Neuron (in vitro differentiated cells): ENCODE measurements around the gene OR11A1.

Source experiments
- H2AFZ ChIP-seq: one replicate; pipeline ENCODE4 v1.6.1; 2013; ENCODE audit warnings: low read depth, mild to moderate bottlenecking, inconsistent platforms, low read length, moderate library complexity
- H3K27me3 ChIP-seq: one replicate; pipeline ENCODE4 v1.6.1; 2013; ENCODE audit warnings: low read length; ENCODE audit not compliant: insufficient read depth
- H3K36me3 ChIP-seq: one replicate; pipeline ENCODE4 v1.6.1; 2013; ENCODE audit warnings: low read length; ENCODE audit not compliant: insufficient read depth
- H3K4me1 ChIP-seq: one replicate; pipeline ENCODE4 v1.6.1; 2013; ENCODE audit warnings: low read length; ENCODE audit not compliant: insufficient read depth
- H3K4me3 ChIP-seq: 2 replicates; pipeline ENCODE4 v1.5.1; 2013; ENCODE audit warnings: mild to moderate bottlenecking, low read length, moderate library complexity
- H3K9me3 ChIP-seq: one replicate; pipeline ENCODE4 v1.6.1; 2013; ENCODE audit warnings: low read length

OR11A1 gene

GRCh38 chr6:29456971-29457370 lies at the start of gene OR11A1, which contains the start of gene OR2H1:
Gene OR11A1 (minus strand): TSS chr6:29457071. CDS start chr6:29427641, 29,430 bp downstream.
Gene OR2H1 (plus strand): TSS chr6:29457155. CDS start chr6:29461770, 4,615 bp downstream.
- H2AFZ ChIP-seq, result no peak within 1 kb of the TSS
- H3K27me3 ChIP-seq, result peaks cover 6% of the 10 kb centered on the region
- no peaks in the 10 kb centered on the region for H3K36me3 ChIP-seq
- no peaks in the 10 kb centered on the region for H3K9me3 ChIP-seq
- no peak within 1 kb of the TSS for H3K4me3 ChIP-seq
- H3K4me1 ChIP-seq, result no peaks in the 10 kb centered on the region

- H3K36me3 ChIP-seq, result no peaks in the 10 kb centered on the region
- no peak overlapping the region for H3K4me3 ChIP-seq
- H2AFZ ChIP-seq, result no peak overlapping the region
- peaks cover 3% of the 10 kb centered on the region for H3K27me3 ChIP-seq
- no peaks in the 10 kb centered on the region for H3K9me3 ChIP-seq
- peaks cover 14% of the 10 kb centered on the region for H3K4me1 ChIP-seq
These were observed 49.7 kb upstream of the OR11A1 start for GRCh38 chr6:29506446-29507067.

- no peaks in the 10 kb centered on the region for H3K36me3 ChIP-seq
- H3K27me3 ChIP-seq, result peaks cover 3% of the 10 kb centered on the region
- no peak overlapping the region for H2AFZ ChIP-seq
- H3K4me3 ChIP-seq, result no peak overlapping the region
- no peaks in the 10 kb centered on the region for H3K9me3 ChIP-seq
- H3K4me1 ChIP-seq, result peaks cover 14% of the 10 kb centered on the region
These were observed 48.9 kb upstream of the OR11A1 start for GRCh38 chr6:29505808-29506207.

GRCh38 chr6:29504961-29505360 lies 48.1 kb upstream of the OR11A1 start:
- Histone ChIP-seq H3K9me3 (no peaks in the 10 kb centered on the region), H3K4me1 (peaks cover 5% of the 10 kb centered on the region), H3K27me3 (peaks cover 7% of the 10 kb centered on the region), H3K36me3 (no peaks in the 10 kb centered on the region), H2AFZ (no peak overlapping the region), H3K4me3 (no peak overlapping the region)

GRCh38 chr6:29502597-29502996 lies 45.7 kb upstream of the OR11A1 start:
- H3K4me3 ChIP-seq, result no peak overlapping the region
- H2AFZ ChIP-seq, result no peak overlapping the region
- no peaks in the 10 kb centered on the region for H3K4me1 ChIP-seq
- peaks cover 7% of the 10 kb centered on the region for H3K27me3 ChIP-seq
- H3K36me3 ChIP-seq, result no peaks in the 10 kb centered on the region
- H3K9me3 ChIP-seq, result no peaks in the 10 kb centered on the region

- H3K27me3 ChIP-seq, result peaks cover 7% of the 10 kb centered on the region
- H3K4me3 ChIP-seq, result no peak overlapping the region
- no peaks in the 10 kb centered on the region for H3K36me3 ChIP-seq
These were observed 45.3 kb upstream of the OR11A1 start for GRCh38 chr6:29502181-29502580.

GRCh38 chr6:29501106-29501505 lies 44.2 kb upstream of the OR11A1 start:
- Histone ChIP-seq H3K36me3 (no peaks in the 10 kb centered on the region), H2AFZ (no peak overlapping the region), H3K9me3 (no peaks in the 10 kb centered on the region), H3K4me1 (no peaks in the 10 kb centered on the region), H3K4me3 (no peak overlapping the region), H3K27me3 (peaks cover 7% of the 10 kb centered on the region)

More at GRCh38 chr6:29502181-29502580, 45.3 kb upstream of the OR11A1 start:
- Histone ChIP-seq H3K9me3 (no peaks in the 10 kb centered on the region), H3K4me1 (no peaks in the 10 kb centered on the region), H2AFZ (no peak overlapping the region)

- Histone ChIP-seq H3K4me3 (no peak overlapping the region), H3K9me3 (no peaks in the 10 kb centered on the region), H3K27me3 (peaks cover 7% of the 10 kb centered on the region), H2AFZ (no peak overlapping the region), H3K4me1 (no peaks in the 10 kb centered on the region), H3K36me3 (no peaks in the 10 kb centered on the region)
These were observed 43.7 kb upstream of the OR11A1 start for GRCh38 chr6:29500594-29500993.

GRCh38 chr6:29499704-29500103 lies 42.8 kb upstream of the OR11A1 start:
- peaks cover 7% of the 10 kb centered on the region for H3K27me3 ChIP-seq
- H3K4me3 ChIP-seq, result no peak overlapping the region
- H3K9me3 ChIP-seq, result no peaks in the 10 kb centered on the region
- H3K36me3 ChIP-seq, result no peaks in the 10 kb centered on the region
- H3K4me1 ChIP-seq, result no peaks in the 10 kb centered on the region
- H2AFZ ChIP-seq, result no peak overlapping the region

- H3K27me3 ChIP-seq, result peaks cover 4% of the 10 kb centered on the region
- H3K36me3 ChIP-seq, result no peaks in the 10 kb centered on the region
- H3K4me3 ChIP-seq, result no peak overlapping the region
- no peaks in the 10 kb centered on the region for H3K9me3 ChIP-seq
- no peak overlapping the region for H2AFZ ChIP-seq
- H3K4me1 ChIP-seq, result no peaks in the 10 kb centered on the region
These were observed 40.1 kb upstream of the OR11A1 start for GRCh38 chr6:29496961-29497360.

GRCh38 chr6:29495571-29495970 lies 38.7 kb upstream of the OR11A1 start:
- H3K9me3 ChIP-seq, result no peaks in the 10 kb centered on the region
- H2AFZ ChIP-seq, result no peak overlapping the region
- H3K4me1 ChIP-seq, result no peaks in the 10 kb centered on the region
- peaks cover 4% of the 10 kb centered on the region for H3K27me3 ChIP-seq
- H3K36me3 ChIP-seq, result no peaks in the 10 kb centered on the region
- H3K4me3 ChIP-seq, result no peak overlapping the region

- Histone ChIP-seq H3K27me3 (no peaks in the 10 kb centered on the region), H2AFZ (no peak overlapping the region), H3K4me3 (no peak overlapping the region), H3K36me3 (no peaks in the 10 kb centered on the region), H3K9me3 (no peaks in the 10 kb centered on the region), H3K4me1 (no peaks in the 10 kb centered on the region)
These were observed 37.3 kb upstream of the OR11A1 start for GRCh38 chr6:29494131-29494530.

- no peak overlapping the region for H3K4me3 ChIP-seq
These were observed 36.4 kb upstream of the OR11A1 start for GRCh38 chr6:29493261-29493660.

GRCh38 chr6:29491574-29491973 lies 34.7 kb upstream of the OR11A1 start:
- H3K27me3 ChIP-seq, result no peaks in the 10 kb centered on the region
- no peak overlapping the region for H3K4me3 ChIP-seq
- no peak overlapping the region for H2AFZ ChIP-seq
- no peaks in the 10 kb centered on the region for H3K4me1 ChIP-seq
- no peaks in the 10 kb centered on the region for H3K9me3 ChIP-seq
- no peaks in the 10 kb centered on the region for H3K36me3 ChIP-seq

More at GRCh38 chr6:29493261-29493660, 36.4 kb upstream of the OR11A1 start:
- H3K4me1 ChIP-seq, result no peaks in the 10 kb centered on the region
- H3K36me3 ChIP-seq, result no peaks in the 10 kb centered on the region
- no peaks in the 10 kb centered on the region for H3K9me3 ChIP-seq
- no peak overlapping the region for H2AFZ ChIP-seq
- no peaks in the 10 kb centered on the region for H3K27me3 ChIP-seq
